OCI-LY1 (cell line): ENCODE results near the gene IFRD2.

Experiments
- H2AFZ ChIP-seq: fragments of 200-600 bp; sonication (generic), shearing (Covaris generic); 2 replicates; pipeline ENCODE4 v1.6.0; 2014; ENCODE audit warnings: antibody characterized with exemption, mild to moderate bottlenecking, low read length
- H3F3A ChIP-seq: fragments of 200-600 bp; sonication (generic), shearing (Covaris generic); 2 replicates; pipeline ENCODE4 v1.6.0; 2014; ENCODE audit warnings: mild to moderate bottlenecking, antibody characterized with exemption, low read length, moderate library complexity; ENCODE audit not compliant: insufficient read depth
- H3K27ac ChIP-seq: fragments of 200-600 bp; sonication (generic); 2 replicates; pipeline ENCODE4 v1.5.1; 2014; ENCODE audit warnings: low read length, mixed run types, mild to moderate bottlenecking, low read depth; ENCODE audit not compliant: poor library complexity, severe bottlenecking
- H3K27me3 ChIP-seq: fragments of 200-600 bp; sonication (generic); 2 replicates; pipeline ENCODE4 v1.6.0; 2014; ENCODE audit warnings: antibody characterized with exemption, mild to moderate bottlenecking, low read length, moderate library complexity; ENCODE audit not compliant: insufficient read depth
- H3K36me3 ChIP-seq: fragments of 200-600 bp; sonication (generic); 2 replicates; pipeline ENCODE4 v1.6.1; 2014; ENCODE audit warnings: mild to moderate bottlenecking, antibody characterized with exemption, low read length, moderate library complexity, mixed read lengths; ENCODE audit not compliant: insufficient read depth
- H3K4me1 ChIP-seq: fragments of 200-600 bp; sonication (generic); 2 replicates; pipeline ENCODE4 v1.5.1; 2014; ENCODE audit warnings: mild to moderate bottlenecking, low read length, moderate library complexity; ENCODE audit not compliant: insufficient read depth, severe bottlenecking
- H3K4me2 ChIP-seq: fragments of 200-600 bp; sonication (generic), shearing (Covaris generic); 2 replicates; pipeline ENCODE4 v1.6.1; 2014; ENCODE audit warnings: low read length
- H3K4me3 ChIP-seq: fragments of 200-600 bp; sonication (generic); 2 replicates; pipeline ENCODE4 v1.5.1; 2014; ENCODE audit warnings: low read length, low read depth, mild to moderate bottlenecking, mixed read lengths; ENCODE audit not compliant: poor library complexity, severe bottlenecking
- H3K79me2 ChIP-seq: fragments of 200-600 bp; shearing (Covaris generic); 2 replicates; pipeline ENCODE4 v1.6.1; 2016; ENCODE audit warnings: mixed run types, low read length, mixed read lengths; ENCODE audit not compliant: insufficient read depth
- H3K9ac ChIP-seq: fragments of 200-600 bp; sonication (generic), shearing (Covaris generic); 2 replicates; pipeline ENCODE4 v1.6.1; 2014; ENCODE audit warnings: mild to moderate bottlenecking, low read length, mixed read lengths
- H3K9me2 ChIP-seq: fragments of 200-600 bp; sonication (generic), shearing (Covaris generic); 2 replicates; pipeline ENCODE4 v1.6.1; 2014; ENCODE audit warnings: low read depth, mild to moderate bottlenecking, low read length, mixed read lengths
- H3K9me3 ChIP-seq: fragments of 200-600 bp; shearing (Covaris generic); 2 replicates; pipeline ENCODE4 v1.6.1; 2014; ENCODE audit warnings: low read length, mixed read lengths
- H4K20me1 ChIP-seq: fragments of 200-600 bp; sonication (generic), shearing (Covaris generic); 2 replicates; pipeline ENCODE4 v1.6.0; 2016; ENCODE audit warnings: mild to moderate bottlenecking, low read length; ENCODE audit not compliant: insufficient read depth
- CTCF ChIP-seq: fragments of 200-600 bp; sonication (generic), shearing (Covaris generic); IDR thresholded peaks from 2 replicates; pipeline ENCODE4 v1.5.1; 2017; ENCODE audit warnings: mild to moderate bottlenecking, antibody characterized with exemption, low read length, moderate library complexity, mixed read lengths
- EZH2 ChIP-seq: fragments of 200-600 bp; sonication (generic), shearing (Covaris generic); IDR thresholded peaks from 2 replicates; pipeline ENCODE4 v1.8.0; 2017; ENCODE audit warnings: borderline replicate concordance, mixed run types, mild to moderate bottlenecking, antibody characterized with exemption, low read length, moderate library complexity, mixed read lengths

The IFRD2 gene

DNA sequence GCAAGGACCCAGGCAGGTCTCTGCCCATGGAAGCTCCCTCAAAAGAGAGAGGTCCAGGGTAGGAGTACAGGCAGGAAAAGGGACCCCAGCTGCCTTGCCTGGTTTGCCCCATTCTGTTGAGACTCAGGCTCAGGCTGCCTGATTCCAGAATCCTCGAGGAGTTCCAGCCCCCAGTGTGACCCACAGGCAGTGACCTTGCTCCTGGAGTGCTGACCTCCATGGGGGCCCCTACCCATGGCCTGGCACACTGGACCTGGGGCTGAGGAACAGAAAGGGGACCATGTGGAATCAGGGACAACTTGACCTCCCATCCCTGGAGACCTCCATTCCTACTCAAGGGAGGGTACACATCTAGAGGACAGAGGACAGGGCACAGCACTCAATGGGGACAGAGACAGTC, 26.7 kb downstream of the IFRD2 start:
- Histone ChIP-seq H4K20me1 (no peaks in the 10 kb centered on the region), H3K4me2 (no peak overlapping the region), H3K9ac (no peak overlapping the region), H3F3A (no peaks in the 10 kb centered on the region), H3K9me2 (no peaks in the 10 kb centered on the region), H3K4me3 (no peak overlapping the region), H3K36me3 (no peaks in the 10 kb centered on the region), H2AFZ (no peak overlapping the region), H3K9me3 (no peaks in the 10 kb centered on the region), H3K27me3 (0 out of 2 replicates have a peak, but pooled peaks cover 4% of the 10 kb centered on the region), H3K27ac (no peak overlapping the region), H3K4me1 (peaks cover under 1% of the 10 kb centered on the region), H3K79me2 (no peaks in the 10 kb centered on the region)
- TF ChIP-seq CTCF (no peak), EZH2 (no peak)

DNA sequence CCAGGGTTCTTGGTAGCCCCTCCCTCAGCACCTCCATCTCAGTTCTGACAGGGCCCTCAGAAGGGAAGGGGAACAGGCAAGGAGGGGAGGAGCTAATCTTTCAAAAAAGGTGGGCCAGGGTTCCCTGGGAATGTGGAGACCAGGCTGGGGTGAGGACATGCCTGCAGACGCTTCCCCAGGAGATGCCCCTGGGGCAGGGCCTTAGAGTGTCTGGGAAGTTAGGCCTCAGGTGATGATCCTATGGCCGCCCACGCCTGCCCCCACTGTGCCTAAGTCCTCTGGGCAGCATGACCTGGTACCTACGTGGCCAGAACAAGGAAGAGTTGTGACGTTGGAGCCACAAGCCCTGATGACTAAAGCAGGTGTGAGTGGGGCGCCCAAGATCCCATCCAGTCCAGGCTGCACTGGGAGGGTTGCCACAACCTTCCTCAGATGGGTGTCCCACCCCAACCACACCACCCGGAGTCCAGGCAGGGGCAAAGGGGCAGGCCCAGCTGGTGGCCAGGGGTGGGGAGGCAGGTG, 27.2 kb downstream of the IFRD2 start:
- H3K9me2 ChIP-seq: no peaks in the 10 kb centered on the region
- H3K79me2 ChIP-seq: no peaks in the 10 kb centered on the region
- H3K4me3 ChIP-seq: no peak overlapping the region
- H2AFZ ChIP-seq: no peak overlapping the region
- no peak overlapping the region for H3K9ac ChIP-seq
- H3K9me3 ChIP-seq: no peaks in the 10 kb centered on the region
- H3F3A ChIP-seq: no peaks in the 10 kb centered on the region
- peaks cover 5% of the 10 kb centered on the region for H3K4me1 ChIP-seq
- H3K27ac ChIP-seq: no peak overlapping the region
- TF ChIP-seq CTCF (no peak), EZH2 (no peak)
- H3K4me2 ChIP-seq: no peak overlapping the region
- no peaks in the 10 kb centered on the region for H3K36me3 ChIP-seq
- H3K27me3 ChIP-seq: 0 out of 2 replicates have a peak, but pooled peaks cover 4% of the 10 kb centered on the region
- H4K20me1 ChIP-seq: no peaks in the 10 kb centered on the region

DNA sequence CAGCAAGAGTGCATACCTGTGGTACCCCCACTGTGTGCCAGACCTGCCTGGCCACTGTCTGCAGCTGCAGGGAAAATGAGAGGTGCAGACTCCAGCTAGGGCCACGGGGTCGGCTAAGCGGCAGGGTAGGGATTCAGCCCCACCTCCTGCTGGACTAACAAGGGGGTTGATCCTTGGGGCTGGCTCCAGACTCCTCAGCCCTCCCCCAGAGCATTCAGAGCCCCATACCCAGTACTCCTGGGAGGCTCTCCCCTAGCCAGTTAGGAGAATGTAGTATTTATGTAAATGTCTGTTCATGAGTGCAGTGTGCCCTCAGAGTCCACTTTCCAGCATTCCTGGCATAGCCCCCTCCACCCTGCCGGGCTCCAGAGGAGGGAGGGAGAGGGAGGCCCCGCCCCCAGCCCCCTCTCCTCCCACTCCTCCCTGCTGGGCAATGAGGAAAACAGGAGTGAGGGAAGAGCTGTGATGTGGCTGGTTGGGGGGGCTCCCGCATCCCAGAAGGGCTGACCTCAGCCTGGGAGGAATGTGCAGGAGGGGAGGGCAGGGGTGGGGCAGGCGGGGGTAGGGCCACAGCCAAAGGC, 27.8 kb downstream of the IFRD2 start:
- Histone ChIP-seq H3K4me2 (no peak overlapping the region), H3K27ac (no peak overlapping the region), H4K20me1 (no peaks in the 10 kb centered on the region), H3K9me2 (no peaks in the 10 kb centered on the region), H3K4me1 (peaks cover 9% of the 10 kb centered on the region), H3K4me3 (no peak overlapping the region), H3F3A (no peaks in the 10 kb centered on the region), H2AFZ (no peak overlapping the region), H3K79me2 (no peaks in the 10 kb centered on the region), H3K9me3 (no peaks in the 10 kb centered on the region), H3K9ac (no peak overlapping the region), H3K27me3 (0 out of 2 replicates have a peak, but pooled peaks cover 4% of the 10 kb centered on the region), H3K36me3 (peaks cover 2% of the 10 kb centered on the region; the same call in 1 of the 2 replicates)
- TF ChIP-seq CTCF (no peak), EZH2 (no peak)
